GM23338 (cell line): ENCODE results near the gene B4GALT5.
"Not testable (repeated sequence)": the region's sequence is repeated elsewhere in the genome, so short reads cannot be mapped to it uniquely, and the experiment has no call there.

Source experiments
- CREB1 ChIP-seq: fragments of 250-450 bp; sonication (Bioruptor Pico); IDR thresholded peaks from 2 replicates; pipeline ENCODE4 v1.5.0; 2020; ENCODE audit warnings: low read depth, mild to moderate bottlenecking, moderate library complexity
- CTCF ChIP-seq, 2 experiments: fragments of 200-600 bp in 1 of 2; sonication (generic) in 1 of 2; conservative IDR thresholded peaks; 2 replicates each; pipeline versions ENCODE4 v1.5.1 to v1.6.1; 2016 to 2017; ENCODE audit warnings: antibody characterized with exemption in 2 of 2, low read depth in 2 of 2, mild to moderate bottlenecking in 2 of 2, moderate library complexity in 1 of 2
- EZH2 ChIP-seq: fragments of 200-600 bp; sonication (generic); IDR thresholded peaks from one replicate; pipeline ENCODE4 v1.8.0; 2017; ENCODE audit warnings: antibody characterized with exemption, mild to moderate bottlenecking, low read depth; ENCODE audit not compliant: unreplicated experiment
- EZH2phosphoT487 ChIP-seq: fragments of 200-600 bp; sonication (generic); IDR thresholded peaks from one replicate; pipeline ENCODE4 v1.8.1; 2018; ENCODE audit warnings: antibody characterized with exemption; ENCODE audit not compliant: unreplicated experiment
- JUNB ChIP-seq: IDR thresholded peaks from one replicate; pipeline ENCODE4 v1.6.1; 2016; ENCODE audit warnings: antibody characterized with exemption; ENCODE audit not compliant: unreplicated experiment
- POLR2AphosphoS5 ChIP-seq: IDR thresholded peaks from 2 replicates; pipeline ENCODE4 v1.6.1; 2016; ENCODE audit warnings: antibody characterized with exemption, low read depth
- STAT1 ChIP-seq: IDR thresholded peaks from one replicate; pipeline ENCODE4 v1.6.1; 2016; ENCODE audit warnings: antibody characterized with exemption; ENCODE audit not compliant: unreplicated experiment
- ZNF114 ChIP-seq: fragments of 250-450 bp; sonication (Bioruptor Pico); IDR thresholded peaks from 2 replicates; pipeline ENCODE4 v1.5.0; 2020; ENCODE audit warnings: mild to moderate bottlenecking, moderate library complexity
- TF ChIP-seq, protein P1 (sequence below): IDR thresholded peaks from one replicate; pipeline ENCODE4 v1.6.1; 2018; ENCODE audit warnings: antibody characterized with exemption; ENCODE audit not compliant: unreplicated experiment
- TF ChIP-seq, protein P2 (sequence below): IDR thresholded peaks from 2 replicates; pipeline ENCODE4 v1.6.1; 2016; ENCODE audit warnings: antibody characterized with exemption
- TF ChIP-seq, protein P3 (sequence below): fragments of 250-450 bp; sonication (Bioruptor Pico); IDR thresholded peaks from 2 replicates; pipeline ENCODE4 v1.5.0; 2020; ENCODE audit warnings: mild to moderate bottlenecking, moderate library complexity

GRCh38 chr20:49761888-49762287 lies 48.2 kb upstream of the B4GALT5 start:
- TF ChIP-seq CTCF (conservative IDR thresholded peaks at IDR 0.05; ENCODE audit: low read depth in 2 of 2); ZNF114 (CRISPR knock-in tag); JUNB; EZH2; POLR2AphosphoS5; STAT1; EZH2phosphoT487; CREB1 (CRISPR knock-in tag): not testable (repeated sequence)
- TF ChIP-seq, protein P1, sequence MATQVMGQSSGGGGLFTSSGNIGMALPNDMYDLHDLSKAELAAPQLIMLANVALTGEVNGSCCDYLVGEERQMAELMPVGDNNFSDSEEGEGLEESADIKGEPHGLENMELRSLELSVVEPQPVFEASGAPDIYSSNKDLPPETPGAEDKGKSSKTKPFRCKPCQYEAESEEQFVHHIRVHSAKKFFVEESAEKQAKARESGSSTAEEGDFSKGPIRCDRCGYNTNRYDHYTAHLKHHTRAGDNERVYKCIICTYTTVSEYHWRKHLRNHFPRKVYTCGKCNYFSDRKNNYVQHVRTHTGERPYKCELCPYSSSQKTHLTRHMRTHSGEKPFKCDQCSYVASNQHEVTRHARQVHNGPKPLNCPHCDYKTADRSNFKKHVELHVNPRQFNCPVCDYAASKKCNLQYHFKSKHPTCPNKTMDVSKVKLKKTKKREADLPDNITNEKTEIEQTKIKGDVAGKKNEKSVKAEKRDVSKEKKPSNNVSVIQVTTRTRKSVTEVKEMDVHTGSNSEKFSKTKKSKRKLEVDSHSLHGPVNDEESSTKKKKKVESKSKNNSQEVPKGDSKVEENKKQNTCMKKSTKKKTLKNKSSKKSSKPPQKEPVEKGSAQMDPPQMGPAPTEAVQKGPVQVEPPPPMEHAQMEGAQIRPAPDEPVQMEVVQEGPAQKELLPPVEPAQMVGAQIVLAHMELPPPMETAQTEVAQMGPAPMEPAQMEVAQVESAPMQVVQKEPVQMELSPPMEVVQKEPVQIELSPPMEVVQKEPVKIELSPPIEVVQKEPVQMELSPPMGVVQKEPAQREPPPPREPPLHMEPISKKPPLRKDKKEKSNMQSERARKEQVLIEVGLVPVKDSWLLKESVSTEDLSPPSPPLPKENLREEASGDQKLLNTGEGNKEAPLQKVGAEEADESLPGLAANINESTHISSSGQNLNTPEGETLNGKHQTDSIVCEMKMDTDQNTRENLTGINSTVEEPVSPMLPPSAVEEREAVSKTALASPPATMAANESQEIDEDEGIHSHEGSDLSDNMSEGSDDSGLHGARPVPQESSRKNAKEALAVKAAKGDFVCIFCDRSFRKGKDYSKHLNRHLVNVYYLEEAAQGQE, result not testable (repeated sequence)
- TF ChIP-seq, protein P2, sequence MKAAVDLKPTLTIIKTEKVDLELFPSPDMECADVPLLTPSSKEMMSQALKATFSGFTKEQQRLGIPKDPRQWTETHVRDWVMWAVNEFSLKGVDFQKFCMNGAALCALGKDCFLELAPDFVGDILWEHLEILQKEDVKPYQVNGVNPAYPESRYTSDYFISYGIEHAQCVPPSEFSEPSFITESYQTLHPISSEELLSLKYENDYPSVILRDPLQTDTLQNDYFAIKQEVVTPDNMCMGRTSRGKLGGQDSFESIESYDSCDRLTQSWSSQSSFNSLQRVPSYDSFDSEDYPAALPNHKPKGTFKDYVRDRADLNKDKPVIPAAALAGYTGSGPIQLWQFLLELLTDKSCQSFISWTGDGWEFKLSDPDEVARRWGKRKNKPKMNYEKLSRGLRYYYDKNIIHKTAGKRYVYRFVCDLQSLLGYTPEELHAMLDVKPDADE, result not testable (repeated sequence)
- TF ChIP-seq, protein P3, sequence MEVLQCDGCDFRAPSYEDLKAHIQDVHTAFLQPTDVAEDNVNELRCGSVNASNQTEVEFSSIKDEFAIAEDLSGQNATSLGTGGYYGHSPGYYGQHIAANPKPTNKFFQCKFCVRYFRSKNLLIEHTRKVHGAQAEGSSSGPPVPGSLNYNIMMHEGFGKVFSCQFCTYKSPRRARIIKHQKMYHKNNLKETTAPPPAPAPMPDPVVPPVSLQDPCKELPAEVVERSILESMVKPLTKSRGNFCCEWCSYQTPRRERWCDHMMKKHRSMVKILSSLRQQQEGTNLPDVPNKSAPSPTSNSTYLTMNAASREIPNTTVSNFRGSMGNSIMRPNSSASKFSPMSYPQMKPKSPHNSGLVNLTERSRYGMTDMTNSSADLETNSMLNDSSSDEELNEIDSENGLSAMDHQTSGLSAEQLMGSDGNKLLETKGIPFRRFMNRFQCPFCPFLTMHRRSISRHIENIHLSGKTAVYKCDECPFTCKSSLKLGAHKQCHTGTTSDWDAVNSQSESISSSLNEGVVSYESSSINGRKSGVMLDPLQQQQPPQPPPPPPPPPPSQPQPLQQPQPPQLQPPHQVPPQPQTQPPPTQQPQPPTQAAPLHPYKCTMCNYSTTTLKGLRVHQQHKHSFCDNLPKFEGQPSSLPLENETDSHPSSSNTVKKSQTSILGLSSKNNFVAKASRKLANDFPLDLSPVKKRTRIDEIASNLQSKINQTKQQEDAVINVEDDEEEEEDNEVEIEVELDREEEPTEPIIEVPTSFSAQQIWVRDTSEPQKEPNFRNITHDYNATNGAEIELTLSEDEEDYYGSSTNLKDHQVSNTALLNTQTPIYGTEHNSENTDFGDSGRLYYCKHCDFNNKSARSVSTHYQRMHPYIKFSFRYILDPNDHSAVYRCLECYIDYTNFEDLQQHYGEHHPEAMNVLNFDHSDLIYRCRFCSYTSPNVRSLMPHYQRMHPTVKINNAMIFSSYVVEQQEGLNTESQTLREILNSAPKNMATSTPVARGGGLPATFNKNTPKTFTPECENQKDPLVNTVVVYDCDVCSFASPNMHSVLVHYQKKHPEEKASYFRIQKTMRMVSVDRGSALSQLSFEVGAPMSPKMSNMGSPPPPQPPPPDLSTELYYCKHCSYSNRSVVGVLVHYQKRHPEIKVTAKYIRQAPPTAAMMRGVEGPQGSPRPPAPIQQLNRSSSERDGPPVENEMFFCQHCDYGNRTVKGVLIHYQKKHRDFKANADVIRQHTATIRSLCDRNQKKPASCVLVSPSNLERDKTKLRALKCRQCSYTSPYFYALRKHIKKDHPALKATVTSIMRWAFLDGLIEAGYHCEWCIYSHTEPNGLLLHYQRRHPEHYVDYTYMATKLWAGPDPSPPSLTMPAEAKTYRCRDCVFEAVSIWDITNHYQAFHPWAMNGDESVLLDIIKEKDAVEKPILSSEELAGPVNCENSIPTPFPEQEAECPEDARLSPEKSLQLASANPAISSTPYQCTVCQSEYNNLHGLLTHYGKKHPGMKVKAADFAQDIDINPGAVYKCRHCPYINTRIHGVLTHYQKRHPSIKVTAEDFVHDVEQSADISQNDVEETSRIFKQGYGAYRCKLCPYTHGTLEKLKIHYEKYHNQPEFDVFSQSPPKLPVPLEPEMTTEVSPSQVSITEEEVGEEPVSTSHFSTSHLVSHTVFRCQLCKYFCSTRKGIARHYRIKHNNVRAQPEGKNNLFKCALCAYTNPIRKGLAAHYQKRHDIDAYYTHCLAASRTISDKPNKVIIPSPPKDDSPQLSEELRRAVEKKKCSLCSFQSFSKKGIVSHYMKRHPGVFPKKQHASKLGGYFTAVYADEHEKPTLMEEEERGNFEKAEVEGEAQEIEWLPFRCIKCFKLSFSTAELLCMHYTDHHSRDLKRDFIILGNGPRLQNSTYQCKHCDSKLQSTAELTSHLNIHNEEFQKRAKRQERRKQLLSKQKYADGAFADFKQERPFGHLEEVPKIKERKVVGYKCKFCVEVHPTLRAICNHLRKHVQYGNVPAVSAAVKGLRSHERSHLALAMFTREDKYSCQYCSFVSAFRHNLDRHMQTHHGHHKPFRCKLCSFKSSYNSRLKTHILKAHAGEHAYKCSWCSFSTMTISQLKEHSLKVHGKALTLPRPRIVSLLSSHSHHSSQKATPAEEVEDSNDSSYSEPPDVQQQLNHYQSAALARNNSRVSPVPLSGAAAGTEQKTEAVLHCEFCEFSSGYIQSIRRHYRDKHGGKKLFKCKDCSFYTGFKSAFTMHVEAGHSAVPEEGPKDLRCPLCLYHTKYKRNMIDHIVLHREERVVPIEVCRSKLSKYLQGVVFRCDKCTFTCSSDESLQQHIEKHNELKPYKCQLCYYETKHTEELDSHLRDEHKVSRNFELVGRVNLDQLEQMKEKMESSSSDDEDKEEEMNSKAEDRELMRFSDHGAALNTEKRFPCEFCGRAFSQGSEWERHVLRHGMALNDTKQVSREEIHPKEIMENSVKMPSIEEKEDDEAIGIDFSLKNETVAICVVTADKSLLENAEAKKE, result not testable (repeated sequence)
